ENCODE data around the gene MYRF. TPM values are rescaled to one million over a fixed set of nuclear protein-coding genes. Genes with fewer than 3 reads are reported as not detected.

MYRF gene
- total RNA-seq = 10 to 100 TPM in 1 of 2 donors, 1 to 10 TPM in 1; 7.0 to 13.1 TPM

DNA sequence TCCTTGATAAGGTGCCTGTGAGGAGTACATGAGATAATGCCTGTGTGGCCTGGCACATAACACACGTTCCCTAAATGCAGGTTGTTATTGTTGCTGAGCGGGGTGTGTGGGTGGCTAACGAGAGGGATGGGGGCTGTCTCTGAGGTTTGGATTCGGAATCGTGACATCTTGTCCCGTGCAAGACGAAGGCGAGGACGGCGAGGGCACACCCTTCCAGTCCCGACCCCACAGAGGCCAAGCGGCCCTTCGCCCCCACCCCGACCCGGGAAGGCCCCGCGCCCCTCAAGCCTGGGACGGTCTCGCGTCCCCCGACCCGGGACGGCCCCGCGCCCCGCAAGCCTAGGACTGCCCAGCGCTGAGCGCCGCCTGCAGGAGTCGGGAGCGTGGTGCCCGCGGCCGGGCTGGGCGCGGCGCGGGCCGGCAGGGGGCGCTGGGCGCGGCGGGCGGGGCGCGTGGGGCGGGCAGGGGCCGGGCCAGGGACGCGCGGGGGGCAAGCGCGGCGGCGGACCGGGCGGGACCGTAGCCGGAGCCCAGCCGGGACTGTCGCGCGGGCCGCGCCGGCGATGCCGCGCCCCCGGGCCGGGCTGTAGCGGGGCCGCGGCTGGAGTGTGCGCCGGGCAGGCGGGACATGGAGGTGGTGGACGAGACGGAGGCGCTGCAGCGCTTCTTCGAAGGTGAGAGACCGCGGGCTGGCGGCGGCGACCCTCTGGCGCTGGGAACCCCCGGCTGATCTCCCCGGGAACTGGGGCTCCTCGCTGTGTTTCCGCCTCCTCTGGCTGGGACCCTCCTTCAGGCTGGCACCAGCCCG lies at the start of gene MYRF:
TSS of gene MYRF (plus strand) at position 520 of the 808 bp plus-strand sequence. CDS start at position 629, 109 bp downstream.
- Histone ChIP-seq H3K4me1 (peaks cover 0 to 17% of the 10 kb centered on the region in 2 donors), H3K27ac (no peak within 1 kb of the TSS), H3K4me3 (peak within 1 kb of the TSS; percentile 27 to 58), H3K36me3 (no peaks in the 10 kb centered on the region), H3K27me3 (no peaks in the 10 kb centered on the region), H3K9me3 (no peaks in the 10 kb centered on the region)
- DNase-seq (ENCODE audit: low spot score) = no peak
- TF ChIP-seq CTCF (IDR thresholded peaks at IDR 0.05) = peak; percentile 39 to 58

DNA sequence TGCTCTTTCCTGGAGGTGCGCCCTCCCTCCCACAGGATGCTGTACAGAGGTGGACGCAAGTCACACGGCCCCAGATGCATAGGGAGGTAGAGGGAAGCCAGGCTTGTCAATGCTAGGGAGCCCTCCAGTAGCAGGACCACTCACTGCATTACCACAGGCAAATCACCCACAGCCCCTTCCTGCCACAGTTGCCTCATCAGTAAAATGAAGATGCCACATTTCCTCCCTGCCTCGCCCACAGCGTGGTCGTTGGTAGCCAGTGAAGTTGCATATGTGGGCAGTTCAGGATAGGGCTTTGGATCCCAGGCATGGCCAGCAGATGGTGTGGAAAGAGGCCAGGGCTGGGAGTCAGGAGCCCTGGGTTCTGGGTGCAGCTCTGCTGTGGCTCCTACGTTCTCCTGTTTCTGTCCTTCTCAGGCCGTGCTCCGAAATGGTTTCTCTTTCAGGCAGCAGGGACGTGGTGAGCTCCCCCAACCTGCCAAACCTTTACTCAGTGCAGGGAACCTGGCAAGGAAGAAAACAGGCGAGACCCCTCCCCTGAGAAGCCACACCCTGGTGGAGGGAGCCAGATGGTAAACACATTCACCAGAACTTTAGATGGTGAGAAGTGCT lies 49.6 kb upstream of the MYRF start:
- Histone ChIP-seq H3K27me3 (no peaks in the 10 kb centered on the region), H3K36me3 (no peaks in the 10 kb centered on the region), H3K27ac (no peak overlapping the region), H3K9me3 (no peaks in the 10 kb centered on the region), H3K4me3 (no peak overlapping the region), H3K4me1 (peaks cover 0 to 53% of the 10 kb centered on the region in 2 donors)
- DNase-seq (ENCODE audit: low spot score) = no peak
- no peak for TF ChIP-seq CTCF (IDR thresholded peaks at IDR 0.05)

DNA sequence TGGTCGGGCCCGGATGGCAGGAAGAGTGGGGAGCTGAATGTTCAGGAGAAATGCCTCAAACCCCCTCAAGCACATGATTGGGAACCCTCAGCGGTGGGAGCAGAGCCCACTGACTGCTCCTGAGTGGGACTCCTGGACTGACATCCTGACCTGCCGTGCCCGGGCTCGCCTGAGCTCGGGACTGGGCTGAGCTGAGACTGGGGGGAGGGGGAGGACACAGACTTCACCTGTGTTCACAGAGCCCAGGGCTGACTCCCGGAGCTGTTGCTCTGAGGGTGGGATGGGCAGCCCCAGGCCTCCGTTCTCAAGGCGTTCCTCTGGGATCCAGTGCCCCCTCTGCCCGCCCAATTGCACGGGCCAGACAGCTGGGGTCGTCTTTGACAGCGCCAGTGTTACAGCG lies 47.6 kb upstream of the MYRF start:
- Histone ChIP-seq H3K27me3 (no peaks in the 10 kb centered on the region), H3K27ac (no peak overlapping the region), H3K4me1 (peaks cover 0 to 33% of the 10 kb centered on the region in 2 donors), H3K9me3 (no peaks in the 10 kb centered on the region), H3K4me3 (no peak overlapping the region), H3K36me3 (no peaks in the 10 kb centered on the region)
- no peak for DNase-seq (ENCODE audit: low spot score)
- no peak for TF ChIP-seq CTCF (IDR thresholded peaks at IDR 0.05)

DNA sequence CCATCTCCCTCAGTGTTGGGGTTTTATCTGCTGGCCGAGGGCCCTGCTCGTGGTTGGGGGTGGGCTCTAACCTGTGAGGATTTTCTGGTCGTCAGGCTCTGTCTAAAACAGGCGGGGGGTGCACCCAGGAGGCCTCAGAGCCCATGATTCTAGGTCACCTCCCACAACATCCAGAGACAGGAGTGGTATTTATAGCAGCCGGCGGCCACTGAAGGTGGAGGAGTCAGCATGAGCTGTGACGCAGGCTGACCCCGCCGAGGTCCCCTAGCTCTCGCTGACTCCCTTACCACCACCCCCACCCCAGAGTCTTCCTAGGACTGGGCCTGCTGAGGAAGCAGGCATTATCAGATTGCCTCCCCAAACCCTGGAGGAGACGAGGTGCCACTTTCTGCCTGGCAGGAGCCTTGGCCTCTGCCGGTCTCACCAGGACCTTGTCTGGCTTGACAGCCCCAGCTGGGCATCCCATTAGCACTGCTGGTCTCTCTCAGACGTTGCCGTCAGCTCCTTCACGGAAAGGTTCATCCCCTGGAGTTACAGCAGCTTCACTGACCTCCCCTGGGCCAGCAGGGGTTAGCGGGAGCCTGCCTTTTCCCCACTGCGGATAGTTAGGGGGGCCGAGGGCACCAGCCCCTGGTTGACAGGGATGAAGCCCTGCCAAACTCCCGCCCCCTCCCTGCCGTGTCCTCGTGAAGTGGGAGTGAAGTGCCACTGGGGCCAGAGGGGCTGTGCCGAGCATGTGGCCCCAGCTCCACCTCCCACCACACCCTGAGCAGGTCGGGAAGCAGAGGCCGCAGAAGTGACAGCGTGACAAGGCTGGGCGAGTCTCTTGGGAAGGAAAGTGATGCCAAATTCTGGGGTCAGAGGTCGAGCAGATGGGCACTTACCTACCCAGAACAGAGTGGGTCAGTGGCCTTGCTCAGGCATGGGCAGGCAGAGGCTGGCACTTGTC lies 45.7 kb upstream of the MYRF start:
- DNase-seq (ENCODE audit: low spot score) = no peak
- H3K27me3 ChIP-seq = no peaks in the 10 kb centered on the region

More for the DNA sequence above, 45.7 kb upstream of the MYRF start:
- Histone ChIP-seq H3K27ac (peak overlapping the region; percentile 31 to 69), H3K36me3 (no peaks in the 10 kb centered on the region), H3K9me3 (no peaks in the 10 kb centered on the region), H3K4me1 (peaks cover 0 to 14% of the 10 kb centered on the region in 2 donors), H3K4me3 (no peak overlapping the region)
- TF ChIP-seq CTCF (IDR thresholded peaks at IDR 0.05) = no peak
